ENCODE data around the gene NLK.

NLK gene

DNA sequence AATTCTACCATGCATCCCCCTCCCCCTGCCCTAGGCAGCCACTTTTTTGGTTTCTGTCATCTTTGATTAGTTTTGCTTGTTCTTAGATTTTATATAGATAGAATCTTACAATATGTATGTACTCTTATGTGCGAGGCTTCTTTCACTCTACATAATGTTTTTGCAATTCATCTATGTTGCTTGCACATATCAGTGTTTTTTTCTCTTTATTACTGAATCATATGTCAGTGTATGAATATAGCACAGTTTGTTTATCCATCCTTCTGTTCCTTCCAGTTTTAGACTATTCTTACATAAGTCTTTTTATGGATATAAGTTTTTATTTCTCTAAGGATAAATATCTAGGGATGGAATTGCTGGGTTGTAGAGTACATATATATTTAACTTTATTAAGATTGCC is 26.6 kb downstream of the NLK start:
- TF ChIP-seq, protein P1, sequence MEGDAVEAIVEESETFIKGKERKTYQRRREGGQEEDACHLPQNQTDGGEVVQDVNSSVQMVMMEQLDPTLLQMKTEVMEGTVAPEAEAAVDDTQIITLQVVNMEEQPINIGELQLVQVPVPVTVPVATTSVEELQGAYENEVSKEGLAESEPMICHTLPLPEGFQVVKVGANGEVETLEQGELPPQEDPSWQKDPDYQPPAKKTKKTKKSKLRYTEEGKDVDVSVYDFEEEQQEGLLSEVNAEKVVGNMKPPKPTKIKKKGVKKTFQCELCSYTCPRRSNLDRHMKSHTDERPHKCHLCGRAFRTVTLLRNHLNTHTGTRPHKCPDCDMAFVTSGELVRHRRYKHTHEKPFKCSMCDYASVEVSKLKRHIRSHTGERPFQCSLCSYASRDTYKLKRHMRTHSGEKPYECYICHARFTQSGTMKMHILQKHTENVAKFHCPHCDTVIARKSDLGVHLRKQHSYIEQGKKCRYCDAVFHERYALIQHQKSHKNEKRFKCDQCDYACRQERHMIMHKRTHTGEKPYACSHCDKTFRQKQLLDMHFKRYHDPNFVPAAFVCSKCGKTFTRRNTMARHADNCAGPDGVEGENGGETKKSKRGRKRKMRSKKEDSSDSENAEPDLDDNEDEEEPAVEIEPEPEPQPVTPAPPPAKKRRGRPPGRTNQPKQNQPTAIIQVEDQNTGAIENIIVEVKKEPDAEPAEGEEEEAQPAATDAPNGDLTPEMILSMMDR (IDR thresholded peaks at IDR 0.05; ENCODE audit: insufficient read depth, low read length, poor library complexity, severe bottlenecking) = no peak
- TF ChIP-seq EZH2phosphoT487 (conservative IDR thresholded peaks at IDR 0.05; ENCODE audit: low read length) = no peak
- Histone ChIP-seq H3K27ac (ENCODE audit: low read depth, low read length) (no peak overlapping the region), H2AFZ (ENCODE audit: low read depth, low read length, severe bottlenecking) (no peak overlapping the region), H3K9ac (ENCODE audit: low read length) (no peak overlapping the region), H3K9me3 (ENCODE audit: insufficient read depth, low read length) (no peaks in the 10 kb centered on the region), H4K20me1 (ENCODE audit: low read depth, low read length) (peaks cover 9% of the 10 kb centered on the region; the same call in 1 of the 2 replicates), H3K4me3 (ENCODE audit: insufficient read depth, low read length, poor library complexity, severe bottlenecking) (no peak overlapping the region), H3K27me3 (ENCODE audit: low read length) (no peaks in the 10 kb centered on the region), H3K4me2 (ENCODE audit: low read depth, low read length, poor library complexity, severe bottlenecking) (no peak overlapping the region), H3K36me3 (ENCODE audit: low read length) (no peaks in the 10 kb centered on the region), H3K79me2 (ENCODE audit: insufficient read depth, low read length) (peaks cover 34% of the 10 kb centered on the region), H3F3A (ENCODE audit: insufficient read depth) (no peaks in the 10 kb centered on the region), H3K9me2 (replicated peaks; ENCODE audit: insufficient read depth, low read length) (no peaks in the 10 kb centered on the region)

DNA sequence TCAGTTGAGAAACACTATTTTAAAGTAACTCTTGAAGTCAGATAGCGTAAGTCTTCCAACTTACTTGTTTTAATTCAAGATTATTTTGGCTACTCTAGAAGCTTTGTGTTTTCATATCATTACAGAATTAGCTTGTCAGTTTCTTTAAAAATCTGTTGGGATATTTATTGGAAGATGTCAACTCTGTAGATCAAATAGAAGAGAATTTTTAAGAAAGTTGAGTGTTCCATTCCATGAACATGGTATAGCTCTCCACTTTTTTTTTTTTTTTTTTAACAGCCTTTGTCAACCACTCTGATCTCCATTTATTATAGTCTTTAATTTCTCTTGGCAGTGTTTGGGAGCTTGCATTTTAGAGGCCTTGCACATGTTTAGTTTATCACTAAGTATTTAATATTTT is 28.7 kb downstream of the NLK start:
- Histone ChIP-seq H3K36me3 (ENCODE audit: low read length) (no peaks in the 10 kb centered on the region), H3K9me3 (ENCODE audit: insufficient read depth, low read length) (no peaks in the 10 kb centered on the region), H3K27me3 (ENCODE audit: low read length) (no peaks in the 10 kb centered on the region), H3K79me2 (ENCODE audit: insufficient read depth, low read length) (peaks cover 28% of the 10 kb centered on the region), H3K27ac (ENCODE audit: low read depth, low read length) (no peak overlapping the region), H2AFZ (ENCODE audit: low read depth, low read length, severe bottlenecking) (no peak overlapping the region), H3F3A (ENCODE audit: insufficient read depth) (no peaks in the 10 kb centered on the region), H3K4me3 (ENCODE audit: insufficient read depth, low read length, poor library complexity, severe bottlenecking) (no peak overlapping the region), H4K20me1 (ENCODE audit: low read depth, low read length) (peaks cover 9% of the 10 kb centered on the region; the same call in 1 of the 2 replicates), H3K4me2 (ENCODE audit: low read depth, low read length, poor library complexity, severe bottlenecking) (no peak overlapping the region), H3K9me2 (replicated peaks; ENCODE audit: insufficient read depth, low read length) (no peaks in the 10 kb centered on the region), H3K9ac (ENCODE audit: low read length) (no peak overlapping the region)
- TF ChIP-seq, protein P1 (IDR thresholded peaks at IDR 0.05; ENCODE audit: insufficient read depth, low read length, poor library complexity, severe bottlenecking) = no peak
- TF ChIP-seq EZH2phosphoT487 (conservative IDR thresholded peaks at IDR 0.05; ENCODE audit: low read length) = no peak

DNA sequence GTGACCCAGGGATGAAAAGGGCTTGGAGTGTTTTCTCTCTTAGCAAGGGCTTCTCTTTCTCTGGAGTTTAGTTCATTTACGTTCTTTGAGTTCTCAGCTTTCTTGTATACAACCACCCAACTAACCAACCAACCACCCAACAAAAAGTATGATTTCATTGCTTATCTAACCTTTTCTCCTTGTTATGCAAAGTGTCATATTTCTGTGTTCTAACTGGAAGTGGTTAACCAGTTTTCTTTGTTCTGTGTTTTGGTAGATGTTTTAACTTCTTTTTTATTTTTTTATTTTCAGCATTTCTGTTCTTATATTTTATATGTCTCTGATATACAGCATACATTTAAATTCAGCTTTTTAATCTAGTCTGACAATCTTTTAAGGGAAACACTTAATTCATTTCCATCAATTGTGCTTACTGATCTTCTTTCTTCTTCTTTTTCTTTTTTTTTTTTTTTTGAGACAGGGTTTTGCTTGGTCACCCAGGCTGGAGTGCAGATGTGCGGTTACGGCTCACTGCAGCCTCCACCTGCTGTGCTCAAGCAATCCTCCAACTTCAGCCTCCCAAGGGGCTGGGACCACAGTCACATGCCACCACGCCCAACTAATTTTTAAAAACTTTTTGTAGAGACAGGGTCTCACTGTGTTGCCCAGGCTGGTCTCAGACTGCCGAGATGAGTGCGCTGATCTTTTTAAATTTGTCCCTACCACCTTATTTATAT is 29.6 kb downstream of the NLK start:
- H3F3A ChIP-seq (ENCODE audit: insufficient read depth) = no peaks in the 10 kb centered on the region
- H3K27ac ChIP-seq (ENCODE audit: low read depth, low read length) = no peak overlapping the region
- H4K20me1 ChIP-seq (ENCODE audit: low read depth, low read length) = peaks cover 9% of the 10 kb centered on the region; the same call in 1 of the 2 replicates
- H3K27me3 ChIP-seq (ENCODE audit: low read length) = no peaks in the 10 kb centered on the region
- no peak overlapping the region for H3K9ac ChIP-seq (ENCODE audit: low read length)
- no peak overlapping the region for H3K4me3 ChIP-seq (ENCODE audit: insufficient read depth, low read length, poor library complexity, severe bottlenecking)
- no peaks in the 10 kb centered on the region for H3K9me3 ChIP-seq (ENCODE audit: insufficient read depth, low read length)
- H2AFZ ChIP-seq (ENCODE audit: low read depth, low read length, severe bottlenecking) = no peak overlapping the region
- peaks cover 35% of the 10 kb centered on the region for H3K79me2 ChIP-seq (ENCODE audit: insufficient read depth, low read length)
- H3K9me2 ChIP-seq (replicated peaks; ENCODE audit: insufficient read depth, low read length) = no peaks in the 10 kb centered on the region
- H3K36me3 ChIP-seq (ENCODE audit: low read length) = no peaks in the 10 kb centered on the region
- no peak for TF ChIP-seq EZH2phosphoT487 (conservative IDR thresholded peaks at IDR 0.05; ENCODE audit: low read length)
- TF ChIP-seq, protein P1 (IDR thresholded peaks at IDR 0.05; ENCODE audit: insufficient read depth, low read length, poor library complexity, severe bottlenecking) = no peak
- peak overlapping the region; percentile 14 for H3K4me2 ChIP-seq (ENCODE audit: low read depth, low read length, poor library complexity, severe bottlenecking)

All from SU-DHL-6 (cell line).